ENCODE measurements around the gene RUNDC3A. TPM values are rescaled to one million over a fixed set of nuclear protein-coding genes. Genes with fewer than 3 reads are reported as not detected.

The RUNDC3A gene
- total and polyA plus RNA-seq, 2 of the 8 experiments (the other 6 are each of a cell fraction or from before 2014, with no cell fraction given): 6.4 to 13.8 TPM

DNA sequence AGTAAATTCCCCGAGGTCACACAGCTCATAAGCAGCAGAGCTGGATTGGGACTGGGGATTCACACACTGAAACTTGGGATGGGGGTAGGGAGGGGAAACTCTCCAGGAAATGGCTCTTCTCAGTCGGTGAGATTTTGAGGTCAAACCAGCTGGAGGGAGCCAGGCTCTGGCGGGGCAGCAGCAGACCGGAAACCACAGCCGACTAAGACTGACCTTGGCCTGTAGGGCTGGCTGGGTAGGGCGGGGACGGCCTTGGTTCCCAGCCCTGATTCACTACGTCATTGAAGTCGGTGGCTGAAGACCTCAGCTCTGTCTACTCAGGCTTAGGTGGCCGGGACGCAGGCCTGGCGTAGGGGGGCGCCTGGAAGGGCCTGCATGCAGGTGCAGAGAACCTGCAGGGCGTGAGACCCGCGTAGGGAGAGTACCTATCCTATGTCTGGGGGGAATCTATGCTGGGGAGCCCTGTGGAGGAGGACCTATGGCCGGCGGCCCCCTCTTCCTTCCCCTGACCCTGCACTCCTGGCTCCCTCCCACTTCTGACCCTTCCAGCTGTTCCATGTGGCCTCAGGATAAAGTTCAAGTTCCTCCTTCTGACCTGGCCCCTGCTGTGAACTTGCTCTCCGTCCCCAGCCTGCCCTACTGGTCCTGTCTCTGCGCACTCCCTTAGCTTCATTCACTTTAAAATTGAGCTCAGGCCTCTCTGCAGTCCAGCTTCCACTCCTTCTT is 28.6 kb upstream of the RUNDC3A start (continued):
- TF ChIP-seq POU5F1 (IDR thresholded peaks at IDR 0.05; ENCODE audit: low read depth, low read length) (no peak), SRF (IDR thresholded peaks at IDR 0.05; ENCODE audit: low read depth, low read length) (no peak), TAF1 (IDR thresholded peaks at IDR 0.05; ENCODE audit: low read depth, low read length) (no peak), RBBP5 (IDR thresholded peaks at IDR 0.05; ENCODE audit: borderline replicate concordance, low read depth, low read length) (no peak), RAD21 (IDR thresholded peaks at IDR 0.05 in 1 of 2, conservative IDR thresholded peaks at IDR 0.05 in 1 of 2; ENCODE audit: low read depth in 2 of 2, low read length in 2 of 2) (0 out of 4 replicates have a peak, but pooled peaks of 1 of the 2 experiments have one; percentile 2), CREB1 (IDR thresholded peaks at IDR 0.05) (peak; percentile 30; the same call in 1 of the 2 replicates), POLR2A (IDR thresholded peaks at IDR 0.05; ENCODE audit: control extremely low read depth in 1 of 2, low read depth in 2 of 2, low read length in 2 of 2) (no peak)
